DOHH2 (cell line): ENCODE data around the gene RAB4A.

ENCODE experiments used
- CTCF ChIP-seq: fragments of 200-600 bp; sonication (generic); IDR thresholded peaks from one replicate; pipeline ENCODE4 v1.5.1; 2014; ENCODE audit warnings: antibody characterized with exemption, mild to moderate bottlenecking, low read depth, low read length; ENCODE audit not compliant: poor library complexity, severe bottlenecking
- EZH2phosphoT487 ChIP-seq: fragments of 200-600 bp; sonication (generic); IDR thresholded peaks from 2 replicates; pipeline ENCODE4 v1.6.1; 2017; ENCODE audit warnings: borderline replicate concordance, mild to moderate bottlenecking, antibody characterized with exemption, low read length, moderate library complexity, mixed read lengths

- TF ChIP-seq CTCF: no peak
- TF ChIP-seq EZH2phosphoT487: no peak
Measured at GRCh38 chr1:229340496-229340895, 69.6 kb downstream of the RAB4A start.
